Transverse colon (tissue), 4 donors: ENCODE measurements around the gene RPS6KL1.

Experiments
- CTCF ChIP-seq, 5 experiments: fragments of 200-600 bp in 3 of 5; fragments of 450-650 bp in 2 of 5; sonication (generic) in 3 of 5; IDR thresholded peaks; 1 replicate in 2 of 5; 2 replicates in 3 of 5; pipeline ENCODE4 v1.5.1; 2016 to 2017; ENCODE audit warnings: antibody characterized with exemption in 5 of 5, inconsistent platforms in 3 of 5, mild to moderate bottlenecking in 2 of 5, moderate library complexity in 1 of 5
- EP300 ChIP-seq: sonication (generic); formaldehyde crosslinking; IDR thresholded peaks from one replicate; pipeline ENCODE4 v1.6.1; 2017; ENCODE audit warnings: antibody characterized with exemption, low read depth
- POLR2A ChIP-seq: fragments of 450-650 bp; IDR thresholded peaks from one replicate; pipeline ENCODE4 v1.6.1; 2016; ENCODE audit warnings: antibody characterized with exemption, mild to moderate bottlenecking, moderate library complexity
- POLR2AphosphoS5 ChIP-seq, 3 donors: sonication (generic); formaldehyde crosslinking; IDR thresholded peaks; one replicate each; pipeline ENCODE4 v1.6.1; 2016; ENCODE audit warnings: antibody characterized with exemption in 3 of 3

- TF ChIP-seq CTCF (IDR thresholded peaks at IDR 0.05) (no peak), POLR2AphosphoS5 (IDR thresholded peaks at IDR 0.05) (no peak), POLR2A (no peak), EP300 (no peak)
Observed at GRCh38 chr14:74859757-74860552, 63.1 kb downstream of the RPS6KL1 start.
